Measurements from ENCODE around the gene TMEM179. TPM values are rescaled to one million over a fixed set of nuclear protein-coding genes. Genes with fewer than 3 reads are reported as not detected.

TMEM179 gene
- total and polyA plus RNA-seq, 2 donors (not counting 1 experiment from before 2014, with no cell fraction given), result not detected

GRCh38 chr14:104588066-104588857, 16.3 kb downstream of the TMEM179 start:
- H3K4me1 ChIP-seq (ENCODE audit: control insufficient read depth in 2 of 2, insufficient read depth in 2 of 2, low read length in 2 of 2), result no peaks in the 10 kb centered on the region
- 93% methylated on average over 36 of the region's 38 CpGs for WGBS (ENCODE audit: insufficient coverage)
- no peak overlapping the region for H3K4me3 ChIP-seq (ENCODE audit: control extremely low read depth in 1 of 5, extremely low read depth in 1 of 5, insufficient read depth in 1 of 5, low read depth in 2 of 5, low read length in 4 of 5)
- H4K20me1 ChIP-seq (ENCODE audit: control insufficient read depth, insufficient read depth, low read length, poor library complexity, severe bottlenecking), result no peaks in the 10 kb centered on the region
- intact Hi-C loops (cut with micrococcal nuclease), result no loop called here
- H3K4me3 Mint-ChIP-seq, result no peak overlapping the region
- ATAC-seq (ENCODE audit: low read depth), result no peak
- H3K4me2 ChIP-seq (replicated peaks; ENCODE audit: low read depth, low read length, poor library complexity, severe bottlenecking), result no peak overlapping the region
- H3K9me3 Mint-ChIP-seq (ENCODE audit: insufficient read depth), result no peaks in the 10 kb centered on the region
- no peak overlapping the region for H3K9ac ChIP-seq (ENCODE audit: low read length)
- no peaks in the 10 kb centered on the region for H3K79me2 ChIP-seq (ENCODE audit: control insufficient read depth, insufficient read depth, low read length)
- TF ChIP-seq CTCF (IDR thresholded peaks at IDR 0.05) (no peak), EZH2 (IDR thresholded peaks at IDR 0.05; ENCODE audit: borderline replicate concordance, insufficient read depth, low read depth, low read length, poor library complexity, severe bottlenecking) (no peak)
- ChIA-PET CTCF (no interaction called here), POLR2A (no interaction called here)
- H3K9me3 ChIP-seq (ENCODE audit: control extremely low read depth in 1 of 3, control insufficient read depth in 2 of 3, insufficient read depth in 1 of 3, low read length in 2 of 3), result no peaks in the 10 kb centered on the region
- H3K4me1 Mint-ChIP-seq, result no peaks in the 10 kb centered on the region
- H2AFZ ChIP-seq (ENCODE audit: insufficient read depth, low read depth, low read length, poor library complexity, severe bottlenecking), result no peak overlapping the region
- H3K27ac ChIP-seq (ENCODE audit: low read length in 2 of 2), result no peak overlapping the region
- H3K36me3 ChIP-seq (replicated peaks in 1 of 2; ENCODE audit: control extremely low read depth in 1 of 2, control insufficient read depth in 1 of 2, extremely low read depth in 1 of 2, insufficient read depth in 2 of 2, low read length in 1 of 2), result no peaks in the 10 kb centered on the region
- peaks cover 23% of the 10 kb centered on the region for H3K27me3 Mint-ChIP-seq
- no peak overlapping the region for H3K27ac Mint-ChIP-seq
- H3K27me3 ChIP-seq (replicated peaks in 1 of 4; ENCODE audit: control extremely low read depth in 1 of 4, control insufficient read depth in 3 of 4, insufficient read depth in 4 of 4, low read length in 3 of 4), result peaks cover 0 to 2% (median 0%) of the 10 kb centered on the region in 4 experiments
- no peak for DNase-seq

- Histone ChIP-seq H3K27ac (ENCODE audit: low read length in 2 of 2) (no peak overlapping the region), H2AFZ (ENCODE audit: insufficient read depth, low read depth, low read length, poor library complexity, severe bottlenecking) (no peak overlapping the region), H3K4me1 (ENCODE audit: control insufficient read depth in 2 of 2, insufficient read depth in 2 of 2, low read length in 2 of 2) (no peaks in the 10 kb centered on the region), H3K9ac (ENCODE audit: low read length) (no peak overlapping the region), H3K27me3 (replicated peaks in 1 of 4; ENCODE audit: control extremely low read depth in 1 of 4, control insufficient read depth in 3 of 4, insufficient read depth in 4 of 4, low read length in 3 of 4) (peaks cover 0 to 2% (median 0%) of the 10 kb centered on the region in 4 experiments), H3K36me3 (replicated peaks in 1 of 2; ENCODE audit: control extremely low read depth in 1 of 2, control insufficient read depth in 1 of 2, extremely low read depth in 1 of 2, insufficient read depth in 2 of 2, low read length in 1 of 2) (no peaks in the 10 kb centered on the region), H3K79me2 (ENCODE audit: control insufficient read depth, insufficient read depth, low read length) (no peaks in the 10 kb centered on the region), H3K4me2 (replicated peaks; ENCODE audit: low read depth, low read length, poor library complexity, severe bottlenecking) (no peak overlapping the region), H3K4me3 (ENCODE audit: control extremely low read depth in 1 of 5, extremely low read depth in 1 of 5, insufficient read depth in 1 of 5, low read depth in 2 of 5, low read length in 4 of 5) (no peak overlapping the region), H3K9me3 (ENCODE audit: control extremely low read depth in 1 of 3, control insufficient read depth in 2 of 3, insufficient read depth in 1 of 3, low read length in 2 of 3) (no peaks in the 10 kb centered on the region), H4K20me1 (ENCODE audit: control insufficient read depth, insufficient read depth, low read length, poor library complexity, severe bottlenecking) (no peaks in the 10 kb centered on the region)
- Mint-ChIP-seq H3K27ac (no peak overlapping the region), H3K4me3 (no peak overlapping the region), H3K9me3 (ENCODE audit: insufficient read depth) (no peaks in the 10 kb centered on the region), H3K4me1 (no peaks in the 10 kb centered on the region), H3K27me3 (peaks cover 23% of the 10 kb centered on the region)
- ATAC-seq (ENCODE audit: low read depth), result no peak
- ChIA-PET CTCF (no interaction called here), POLR2A (no interaction called here)
- WGBS (ENCODE audit: insufficient coverage), result 57% methylated on average over 16 of the region's 19 CpGs
- TF ChIP-seq EZH2 (IDR thresholded peaks at IDR 0.05; ENCODE audit: borderline replicate concordance, insufficient read depth, low read depth, low read length, poor library complexity, severe bottlenecking) (no peak), CTCF (IDR thresholded peaks at IDR 0.05) (no peak)
- intact Hi-C loops (cut with micrococcal nuclease), result no loop called here
- no peak for DNase-seq
Measured at GRCh38 chr14:104587641-104588040, 16.9 kb downstream of the TMEM179 start.

Data from B cell (primary cell).